Neural cell (in vitro differentiated cells): ENCODE measurements around the gene BCKDHB. TPM values are rescaled to one million over a fixed set of nuclear protein-coding genes. Genes with fewer than 3 reads are reported as not detected.

Experiments
- H2AFZ ChIP-seq: fragments of 200-600, 300-800 bp; sonication (generic), shearing (Covaris generic); 2 replicates; pipeline ENCODE4 v1.6.0; 2014; ENCODE audit warnings: low read depth, mild to moderate bottlenecking, antibody characterized with exemption, low read length, moderate library complexity
- H3F3A ChIP-seq: fragments of 200-600 bp; shearing (Covaris generic); 2 replicates; pipeline ENCODE4 v1.6.1; 2016; ENCODE audit warnings: mild to moderate bottlenecking, moderate library complexity, mixed read lengths, antibody characterized with exemption, low read length; ENCODE audit not compliant: insufficient read depth, poor library complexity, severe bottlenecking
- H3K27ac ChIP-seq: fragments of 200-600, 300-800 bp; sonication (generic), shearing (Covaris generic); 2 replicates; pipeline ENCODE4 v1.5.1; 2014; ENCODE audit warnings: mild to moderate bottlenecking, low read length, moderate library complexity
- H3K27me3 ChIP-seq: fragments of 300-800, 200-600 bp; sonication (generic), shearing (Covaris generic); 2 replicates; pipeline ENCODE4 v1.6.0; 2014; ENCODE audit warnings: mild to moderate bottlenecking, low read depth, low read length, moderate library complexity; ENCODE audit not compliant: insufficient read depth
- H3K36me3 ChIP-seq: fragments of 300-800, 200-600 bp; sonication (generic), shearing (Covaris generic); 2 replicates; pipeline ENCODE4 v1.5.1; 2014; ENCODE audit warnings: mild to moderate bottlenecking, antibody characterized with exemption, low read length, moderate library complexity; ENCODE audit not compliant: insufficient read depth
- H3K4me2 ChIP-seq: fragments of 300-800, 200-600 bp; sonication (generic), shearing (Covaris generic); 2 replicates; pipeline ENCODE4 v1.6.0; 2014; ENCODE audit warnings: mild to moderate bottlenecking, low read length
- H3K4me3 ChIP-seq: fragments of 300-800, 200-600 bp; sonication (generic), shearing (Covaris generic); 2 replicates; pipeline ENCODE4 v1.5.1; 2014; ENCODE audit warnings: mild to moderate bottlenecking, low read length, moderate library complexity
- H3K79me2 ChIP-seq: fragments of 200-600 bp; shearing (Covaris generic); replicated peaks from 2 replicates; pipeline ENCODE4 v1.6.0; 2014; ENCODE audit warnings: mild to moderate bottlenecking, low read length, moderate library complexity; ENCODE audit not compliant: insufficient read depth
- H3K9ac ChIP-seq: fragments of 300-800, 200-600 bp; sonication (generic), shearing (Covaris generic); 2 replicates; pipeline ENCODE4 v1.6.1; 2016; ENCODE audit warnings: mild to moderate bottlenecking, low read length, mixed read lengths
- H3K9me2 ChIP-seq: fragments of 200-600 bp; shearing (Covaris generic); 2 replicates; pipeline ENCODE4 v1.6.1; 2016; ENCODE audit warnings: mild to moderate bottlenecking, low read length, mixed read lengths; ENCODE audit not compliant: insufficient read depth
- H3K9me3 ChIP-seq: fragments of 200-600, 300-800 bp; sonication (generic), shearing (Covaris generic); 2 replicates; pipeline ENCODE4 v1.6.1; 2016; ENCODE audit warnings: mild to moderate bottlenecking, mixed run types, low read length, moderate library complexity, mixed read lengths
- H4K20me1 ChIP-seq: fragments of 200-600 bp; shearing (Covaris generic); 2 replicates; pipeline ENCODE4 v1.6.1; 2016; ENCODE audit warnings: mild to moderate bottlenecking, mixed run types; ENCODE audit not compliant: insufficient read depth
- EP300 ChIP-seq: fragments of 450-650 bp; conservative IDR thresholded peaks from 2 replicates; pipeline ENCODE4 v1.6.1; 2014; ENCODE audit warnings: antibody characterized with exemption, mild to moderate bottlenecking, moderate library complexity; ENCODE audit not compliant: poor library complexity, severe bottlenecking
- EZH2 ChIP-seq: fragments of 200-600, 300-800 bp; shearing (Covaris generic), sonication (generic); IDR thresholded peaks from 2 replicates; pipeline ENCODE4 v1.6.1; 2014; ENCODE audit warnings: antibody characterized with exemption, low read length, borderline replicate concordance, mild to moderate bottlenecking; ENCODE audit not compliant: insufficient read depth, poor library complexity, severe bottlenecking
- MXI1 ChIP-seq: fragments of 450-650 bp; conservative IDR thresholded peaks from 2 replicates; pipeline ENCODE4 v1.6.1; 2014; ENCODE audit warnings: antibody characterized with exemption, mild to moderate bottlenecking; ENCODE audit not compliant: poor library complexity, severe bottlenecking
- POLR2AphosphoS5 ChIP-seq: IDR thresholded peaks from 2 replicates; pipeline ENCODE4 v1.6.1; 2012
- RAD21 ChIP-seq: fragments of 450-650 bp; conservative IDR thresholded peaks from 2 replicates; pipeline ENCODE4 v1.6.1; 2014; ENCODE audit warnings: antibody characterized with exemption, mild to moderate bottlenecking, moderate library complexity
- SMC3 ChIP-seq: fragments of 450-650 bp; conservative IDR thresholded peaks from 2 replicates; pipeline ENCODE4 v1.6.1; 2014; ENCODE audit warnings: antibody characterized with exemption, mild to moderate bottlenecking, moderate library complexity; ENCODE audit not compliant: poor library complexity
- TAF1 ChIP-seq: IDR thresholded peaks from 2 replicates; pipeline ENCODE4 v1.6.1; 2012; ENCODE audit warnings: low read depth
- polyA plus RNA-seq: library from polyadenylated mRNA; depleted of rRNA; stranded (reverse); fragments of >200 nt; gene quantifications from 2 replicates; pipeline ENCODE4 v1.2.3, GENCODE V29; 2014
- TF ChIP-seq, protein P1 (sequence below): fragments of 450-650 bp; IDR thresholded peaks from 2 replicates; pipeline ENCODE4 v1.5.1; 2014; ENCODE audit warnings: antibody characterized with exemption, mild to moderate bottlenecking, moderate library complexity; ENCODE audit not compliant: poor library complexity, severe bottlenecking
- TF ChIP-seq, protein P2 (sequence below): IDR thresholded peaks from 2 replicates; pipeline ENCODE4 v1.6.1; 2012; ENCODE audit warnings: borderline replicate concordance

BCKDHB gene
- polyA plus RNA-seq, 1 donor from 2014 or later: 16.1 TPM

DNA sequence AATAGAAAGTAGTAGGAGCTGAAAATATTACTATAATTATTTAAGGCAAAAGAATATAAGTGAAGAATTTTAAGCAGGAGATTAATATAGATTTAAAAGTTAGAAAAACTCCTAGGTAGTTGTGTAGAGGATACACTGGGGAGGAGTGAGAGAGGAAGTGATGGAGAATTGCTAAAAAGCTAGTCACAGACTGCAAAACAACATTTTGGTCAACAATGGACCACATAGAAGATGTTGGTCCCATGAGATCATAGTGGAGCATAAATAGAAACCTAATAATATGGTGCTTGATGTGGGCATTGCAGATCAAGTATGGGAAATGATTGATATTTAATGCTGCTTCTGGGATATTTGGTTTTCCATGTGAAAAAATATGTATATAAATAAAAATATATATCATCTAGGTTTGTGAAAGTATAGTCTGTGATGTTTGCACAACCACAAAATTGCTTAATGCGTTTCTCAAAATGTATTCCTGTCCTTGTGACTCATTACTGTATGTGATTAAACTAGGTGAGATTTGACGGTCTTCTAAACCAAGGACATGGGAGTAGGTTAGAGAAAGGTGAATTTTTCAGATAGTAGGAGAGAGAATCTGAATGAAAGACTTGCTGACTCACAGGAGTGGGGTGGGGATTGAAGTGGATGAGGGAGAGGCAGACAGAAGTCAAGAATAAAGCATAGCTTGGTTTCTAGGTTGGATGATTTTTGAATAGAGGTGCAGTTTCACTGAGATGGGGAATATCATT lies 174.0 kb downstream of the BCKDHB start:
- Histone ChIP-seq H3K9me3 (no peaks in the 10 kb centered on the region), H3K27ac (no peak overlapping the region), H3K4me3 (no peak overlapping the region), H4K20me1 (no peaks in the 10 kb centered on the region), H3F3A (no peaks in the 10 kb centered on the region), H3K9me2 (no peaks in the 10 kb centered on the region), H2AFZ (no peak overlapping the region), H3K79me2 (no peaks in the 10 kb centered on the region), H3K27me3 (no peaks in the 10 kb centered on the region), H3K9ac (no peak overlapping the region), H3K36me3 (no peaks in the 10 kb centered on the region), H3K4me2 (no peak overlapping the region)
- TF ChIP-seq MXI1: no peak
- TF ChIP-seq, protein P1, sequence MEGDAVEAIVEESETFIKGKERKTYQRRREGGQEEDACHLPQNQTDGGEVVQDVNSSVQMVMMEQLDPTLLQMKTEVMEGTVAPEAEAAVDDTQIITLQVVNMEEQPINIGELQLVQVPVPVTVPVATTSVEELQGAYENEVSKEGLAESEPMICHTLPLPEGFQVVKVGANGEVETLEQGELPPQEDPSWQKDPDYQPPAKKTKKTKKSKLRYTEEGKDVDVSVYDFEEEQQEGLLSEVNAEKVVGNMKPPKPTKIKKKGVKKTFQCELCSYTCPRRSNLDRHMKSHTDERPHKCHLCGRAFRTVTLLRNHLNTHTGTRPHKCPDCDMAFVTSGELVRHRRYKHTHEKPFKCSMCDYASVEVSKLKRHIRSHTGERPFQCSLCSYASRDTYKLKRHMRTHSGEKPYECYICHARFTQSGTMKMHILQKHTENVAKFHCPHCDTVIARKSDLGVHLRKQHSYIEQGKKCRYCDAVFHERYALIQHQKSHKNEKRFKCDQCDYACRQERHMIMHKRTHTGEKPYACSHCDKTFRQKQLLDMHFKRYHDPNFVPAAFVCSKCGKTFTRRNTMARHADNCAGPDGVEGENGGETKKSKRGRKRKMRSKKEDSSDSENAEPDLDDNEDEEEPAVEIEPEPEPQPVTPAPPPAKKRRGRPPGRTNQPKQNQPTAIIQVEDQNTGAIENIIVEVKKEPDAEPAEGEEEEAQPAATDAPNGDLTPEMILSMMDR: no peak
- TF ChIP-seq EP300: no peak
- TF ChIP-seq EZH2: no peak
- no peak for TF ChIP-seq SMC3
- no peak for TF ChIP-seq RAD21
- TF ChIP-seq, protein P2, sequence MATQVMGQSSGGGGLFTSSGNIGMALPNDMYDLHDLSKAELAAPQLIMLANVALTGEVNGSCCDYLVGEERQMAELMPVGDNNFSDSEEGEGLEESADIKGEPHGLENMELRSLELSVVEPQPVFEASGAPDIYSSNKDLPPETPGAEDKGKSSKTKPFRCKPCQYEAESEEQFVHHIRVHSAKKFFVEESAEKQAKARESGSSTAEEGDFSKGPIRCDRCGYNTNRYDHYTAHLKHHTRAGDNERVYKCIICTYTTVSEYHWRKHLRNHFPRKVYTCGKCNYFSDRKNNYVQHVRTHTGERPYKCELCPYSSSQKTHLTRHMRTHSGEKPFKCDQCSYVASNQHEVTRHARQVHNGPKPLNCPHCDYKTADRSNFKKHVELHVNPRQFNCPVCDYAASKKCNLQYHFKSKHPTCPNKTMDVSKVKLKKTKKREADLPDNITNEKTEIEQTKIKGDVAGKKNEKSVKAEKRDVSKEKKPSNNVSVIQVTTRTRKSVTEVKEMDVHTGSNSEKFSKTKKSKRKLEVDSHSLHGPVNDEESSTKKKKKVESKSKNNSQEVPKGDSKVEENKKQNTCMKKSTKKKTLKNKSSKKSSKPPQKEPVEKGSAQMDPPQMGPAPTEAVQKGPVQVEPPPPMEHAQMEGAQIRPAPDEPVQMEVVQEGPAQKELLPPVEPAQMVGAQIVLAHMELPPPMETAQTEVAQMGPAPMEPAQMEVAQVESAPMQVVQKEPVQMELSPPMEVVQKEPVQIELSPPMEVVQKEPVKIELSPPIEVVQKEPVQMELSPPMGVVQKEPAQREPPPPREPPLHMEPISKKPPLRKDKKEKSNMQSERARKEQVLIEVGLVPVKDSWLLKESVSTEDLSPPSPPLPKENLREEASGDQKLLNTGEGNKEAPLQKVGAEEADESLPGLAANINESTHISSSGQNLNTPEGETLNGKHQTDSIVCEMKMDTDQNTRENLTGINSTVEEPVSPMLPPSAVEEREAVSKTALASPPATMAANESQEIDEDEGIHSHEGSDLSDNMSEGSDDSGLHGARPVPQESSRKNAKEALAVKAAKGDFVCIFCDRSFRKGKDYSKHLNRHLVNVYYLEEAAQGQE: no peak
- TF ChIP-seq TAF1: no peak
- TF ChIP-seq POLR2AphosphoS5: no peak

DNA sequence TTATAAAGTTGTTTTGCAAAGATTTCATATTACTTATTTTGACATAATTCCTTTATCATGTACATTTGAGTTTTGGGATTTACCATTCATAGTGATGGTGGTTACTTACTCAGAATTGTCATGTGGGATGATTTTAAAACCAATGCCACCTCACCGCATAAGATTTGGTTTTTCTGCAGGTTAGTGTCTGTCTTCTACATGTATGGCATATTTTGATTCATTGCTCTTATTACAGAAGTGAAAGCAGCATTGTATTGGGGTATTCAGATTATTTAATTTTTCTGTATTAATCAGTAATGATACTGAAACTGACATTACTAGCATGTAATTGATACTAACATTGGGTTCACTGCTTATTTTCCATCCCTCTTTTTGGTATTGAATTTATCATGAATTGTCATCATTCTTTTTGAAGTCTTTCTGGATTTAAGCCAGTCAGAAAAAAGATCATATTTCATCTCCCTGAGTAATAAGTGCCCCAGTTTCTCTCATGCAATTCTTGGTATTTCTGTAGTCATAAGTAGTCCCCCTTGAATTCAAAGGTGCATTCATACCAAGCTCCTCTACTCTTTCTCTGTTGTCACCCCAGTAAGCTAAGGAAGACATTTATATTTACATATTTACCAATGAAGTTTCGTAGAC lies 176.6 kb downstream of the BCKDHB start:
- no peaks in the 10 kb centered on the region for H3K36me3 ChIP-seq
- H3K9me2 ChIP-seq: no peaks in the 10 kb centered on the region
- no peak overlapping the region for H3K9ac ChIP-seq
- no peaks in the 10 kb centered on the region for H3F3A ChIP-seq
- no peaks in the 10 kb centered on the region for H3K79me2 ChIP-seq
- TF ChIP-seq EZH2: no peak
- no peak for TF ChIP-seq SMC3
- no peak for TF ChIP-seq RAD21
- TF ChIP-seq, protein P2: no peak
- TF ChIP-seq EP300: no peak
- TF ChIP-seq, protein P1: no peak
- no peaks in the 10 kb centered on the region for H4K20me1 ChIP-seq
- no peaks in the 10 kb centered on the region for H3K27me3 ChIP-seq
- no peak overlapping the region for H3K27ac ChIP-seq
- H2AFZ ChIP-seq: no peak overlapping the region
- H3K4me3 ChIP-seq: no peak overlapping the region
- no peaks in the 10 kb centered on the region for H3K9me3 ChIP-seq
- H3K4me2 ChIP-seq: no peak overlapping the region
